Osteoblast (primary cell): ENCODE measurements around the gene DAPK1. TPM values are rescaled to one million over a fixed set of nuclear protein-coding genes. Genes with fewer than 3 reads are reported as not detected.

ENCODE experiments used
- DNase-seq: peaks from one replicate; pipeline ENCODE4 v3.0.0; 2011; ENCODE audit warnings: low spot score, mixed read lengths; ENCODE audit not compliant: insufficient read length; ENCODE audit errors: missing footprints
- H2AFZ ChIP-seq: 2 replicates; pipeline ENCODE4 v1.6.0; 2011; ENCODE audit warnings: mild to moderate bottlenecking, low read length
- H3K27ac ChIP-seq: 2 replicates; pipeline ENCODE4 v1.5.1; 2011; ENCODE audit warnings: mild to moderate bottlenecking, low read depth, low read length, moderate library complexity
- H3K27me3 ChIP-seq: 2 replicates; pipeline ENCODE4 v1.6.0; 2012; ENCODE audit warnings: mild to moderate bottlenecking, control low read depth, inconsistent platforms, low read length, moderate library complexity; ENCODE audit not compliant: insufficient read depth
- H3K36me3 ChIP-seq: 2 replicates; pipeline ENCODE4 v1.5.1; 2011; ENCODE audit warnings: mild to moderate bottlenecking, low read length, control low read depth, moderate library complexity; ENCODE audit not compliant: insufficient read depth
- H3K4me1 ChIP-seq: 2 replicates; pipeline ENCODE4 v1.5.1; 2011; ENCODE audit warnings: mild to moderate bottlenecking, low read length, control low read depth, moderate library complexity; ENCODE audit not compliant: insufficient read depth
- H3K4me2 ChIP-seq: 2 replicates; pipeline ENCODE4 v1.6.0; 2011; ENCODE audit warnings: mild to moderate bottlenecking, low read length; ENCODE audit not compliant: insufficient read depth
- H3K4me3 ChIP-seq: fragments of 200-600 bp; sonication (generic); 3 replicates; pipeline ENCODE4 v1.5.1; 2012; ENCODE audit warnings: mild to moderate bottlenecking, low read length, inconsistent platforms; ENCODE audit not compliant: insufficient read depth
- H3K79me2 ChIP-seq: 2 replicates; pipeline ENCODE4 v1.6.0; 2012; ENCODE audit warnings: mild to moderate bottlenecking, low read length, control low read depth, inconsistent platforms; ENCODE audit not compliant: insufficient read depth
- H3K9me3 ChIP-seq: 2 replicates; pipeline ENCODE4 v1.5.1; 2011; ENCODE audit warnings: low read depth, low read length, control low read depth
- H4K20me1 ChIP-seq: 2 replicates; pipeline ENCODE4 v1.6.0; 2012; ENCODE audit warnings: mild to moderate bottlenecking, low read length, control low read depth; ENCODE audit not compliant: insufficient read depth
- CTCF ChIP-seq: IDR thresholded peaks from 2 replicates; pipeline ENCODE4 v1.5.1; 2011; ENCODE audit warnings: mild to moderate bottlenecking, low read depth, low read length, moderate library complexity; ENCODE audit errors: extremely low read depth
- total RNA-seq: library from RNA; depleted of rRNA; stranded (reverse); fragments of >200 nt; gene quantifications from 2 replicates; pipeline ENCODE4 v1.2.3, GENCODE V29; 2012

Gene DAPK1
- total RNA-seq, 1 donor = 55.4 TPM

GRCh38 chr9:87670572-87671264 is 173.1 kb downstream of the DAPK1 start:
- Histone ChIP-seq H3K36me3 (no peaks in the 10 kb centered on the region), H3K9me3 (peaks cover 6% of the 10 kb centered on the region), H3K27me3 (peaks cover 2% of the 10 kb centered on the region), H3K27ac (no peak overlapping the region), H2AFZ (no peak overlapping the region), H3K4me1 (no peaks in the 10 kb centered on the region), H4K20me1 (no peaks in the 10 kb centered on the region), H3K79me2 (no peaks in the 10 kb centered on the region), H3K4me2 (no peak overlapping the region), H3K4me3 (no peak overlapping the region)
- no peak for TF ChIP-seq CTCF
- peak; percentile 71 for DNase-seq

GRCh38 chr9:87671478-87671877 is 173.8 kb downstream of the DAPK1 start:
- peaks cover 2% of the 10 kb centered on the region for H3K27me3 ChIP-seq
- H3K79me2 ChIP-seq = no peaks in the 10 kb centered on the region
- H3K4me2 ChIP-seq = no peak overlapping the region
- no peaks in the 10 kb centered on the region for H3K36me3 ChIP-seq
- H3K4me3 ChIP-seq = no peak overlapping the region
- H3K4me1 ChIP-seq = no peaks in the 10 kb centered on the region
- no peaks in the 10 kb centered on the region for H4K20me1 ChIP-seq
- H2AFZ ChIP-seq = no peak overlapping the region
- no peak for DNase-seq
- H3K9me3 ChIP-seq = peaks cover 6% of the 10 kb centered on the region
- H3K27ac ChIP-seq = no peak overlapping the region
- TF ChIP-seq CTCF = no peak

- Histone ChIP-seq H3K79me2 (no peaks in the 10 kb centered on the region), H2AFZ (no peak overlapping the region), H3K4me2 (no peak overlapping the region), H3K9me3 (peaks cover 4% of the 10 kb centered on the region), H3K4me1 (no peaks in the 10 kb centered on the region), H3K36me3 (no peaks in the 10 kb centered on the region), H4K20me1 (no peaks in the 10 kb centered on the region), H3K4me3 (no peak overlapping the region), H3K27me3 (peaks cover 2% of the 10 kb centered on the region), H3K27ac (no peak overlapping the region)
- DNase-seq = no peak
- TF ChIP-seq CTCF = no peak
Observed at GRCh38 chr9:87671925-87672324, 174.3 kb downstream of the DAPK1 start.

GRCh38 chr9:87672586-87672985 is 174.9 kb downstream of the DAPK1 start:
- Histone ChIP-seq H3K27me3 (peaks cover 2% of the 10 kb centered on the region), H3K9me3 (no peaks in the 10 kb centered on the region), H3K4me3 (no peak overlapping the region), H3K4me2 (no peak overlapping the region), H2AFZ (no peak overlapping the region), H3K27ac (no peak overlapping the region), H3K36me3 (no peaks in the 10 kb centered on the region), H3K79me2 (no peaks in the 10 kb centered on the region), H4K20me1 (no peaks in the 10 kb centered on the region), H3K4me1 (no peaks in the 10 kb centered on the region)
- DNase-seq = no peak
- no peak for TF ChIP-seq CTCF
